Thoracic aorta (tissue), 2 donors: ENCODE measurements around the gene KRAS. TPM values are rescaled to one million over a fixed set of nuclear protein-coding genes. Genes with fewer than 3 reads are reported as not detected.

Experiments
- ATAC-seq: fragments of 150-250 bp; one replicate; pipeline ENCODE4 v1.8.0; 2017; ENCODE audit warnings: low read depth; ENCODE audit not compliant: insufficient number of reproducible peaks, low FRiP score
- DNase-seq: peaks from one replicate; pipeline ENCODE4 v3.0.0-alpha.2; 2020; ENCODE audit warnings: low spot score
- H3K27ac ChIP-seq, 2 donors: fragments of 200-600 bp; sonication (generic); 1 replicate in 1 of 2; 2 replicates in 1 of 2; pipeline ENCODE4 v1.5.1; 2016; ENCODE audit warnings: mild to moderate bottlenecking in 2 of 2, moderate library complexity in 2 of 2
- H3K27me3 ChIP-seq: fragments of 200-600 bp; sonication (generic); replicated peaks from 2 replicates; pipeline ENCODE4 v1.6.0; 2016; ENCODE audit warnings: mild to moderate bottlenecking; ENCODE audit not compliant: insufficient read depth
- H3K36me3 ChIP-seq: fragments of 200-600 bp; sonication (generic); one replicate; pipeline ENCODE4 v1.5.1; 2016
- H3K4me1 ChIP-seq, 2 donors: fragments of 200-600 bp; sonication (generic); 1 replicate in 1 of 2; 2 replicates in 1 of 2; pipeline versions ENCODE4 v1.5.1 to v1.6.0; 2016; ENCODE audit warnings: low read depth in 2 of 2, mild to moderate bottlenecking in 1 of 2; ENCODE audit not compliant: control insufficient read depth in 1 of 2
- H3K4me3 ChIP-seq: fragments of 200-600 bp; sonication (generic); 2 replicates; pipeline ENCODE4 v1.5.1; 2016; ENCODE audit warnings: mild to moderate bottlenecking
- H3K9me3 ChIP-seq: fragments of 200-600 bp; sonication (generic); 2 replicates; pipeline ENCODE4 v1.5.1; 2016
- CTCF ChIP-seq: fragments of 200-600 bp; sonication (generic); IDR thresholded peaks from one replicate; pipeline ENCODE4 v1.5.1; 2019; ENCODE audit warnings: antibody characterized with exemption
- total RNA-seq, 2 donors: library from RNA; depleted of rRNA; stranded (reverse); fragments of >200 nt; gene quantifications; one replicate each; pipeline versions ENCODE4 v1.1.0 to v1.2.3, GENCODE V29; 2016

KRAS gene
- total RNA-seq, 2 donors from 2014 or later: 16.2 to 19.0 TPM

GRCh38 chr12:25190793-25191192, 59.9 kb downstream of the KRAS start:
- ATAC-seq (no peak), DNase-seq (no peak)
- Histone ChIP-seq H3K4me1 (peaks cover 2 to 5% of the 10 kb centered on the region in 2 donors), H3K4me3 (no peak overlapping the region), H3K36me3 (no peaks in the 10 kb centered on the region), H3K9me3 (no peaks in the 10 kb centered on the region), H3K27ac (no peak overlapping the region), H3K27me3 (no peaks in the 10 kb centered on the region)
- TF ChIP-seq CTCF: no peak

GRCh38 chr12:25189656-25190055, 61.1 kb downstream of the KRAS start:
- H3K9me3 ChIP-seq: no peaks in the 10 kb centered on the region
- H3K27ac ChIP-seq: no peak overlapping the region
- DNase-seq (no peak), ATAC-seq (no peak)
- no peaks in the 10 kb centered on the region for H3K36me3 ChIP-seq
- no peak for TF ChIP-seq CTCF
- H3K4me3 ChIP-seq: no peak overlapping the region
- peaks cover 0 to 5% of the 10 kb centered on the region in 2 donors for H3K4me1 ChIP-seq
- no peaks in the 10 kb centered on the region for H3K27me3 ChIP-seq

GRCh38 chr12:25187781-25188180, 62.9 kb downstream of the KRAS start:
- no peak for DNase-seq
- Histone ChIP-seq H3K4me1 (no peaks in the 10 kb centered on the region), H3K36me3 (no peaks in the 10 kb centered on the region), H3K27me3 (no peaks in the 10 kb centered on the region), H3K27ac (no peak overlapping the region), H3K9me3 (no peaks in the 10 kb centered on the region), H3K4me3 (no peak overlapping the region)
- ATAC-seq: no peak
- no peak for TF ChIP-seq CTCF

GRCh38 chr12:25186788-25187402, 63.8 kb downstream of the KRAS start:
- Histone ChIP-seq H3K9me3 (no peaks in the 10 kb centered on the region), H3K36me3 (no peaks in the 10 kb centered on the region), H3K27me3 (no peaks in the 10 kb centered on the region), H3K4me3 (no peak overlapping the region), H3K27ac (no peak overlapping the region), H3K4me1 (no peaks in the 10 kb centered on the region)
- DNase-seq (no peak), ATAC-seq (no peak)
- no peak for TF ChIP-seq CTCF

GRCh38 chr12:25186038-25186787, 64.5 kb downstream of the KRAS start:
- H3K4me1 ChIP-seq: no peaks in the 10 kb centered on the region
- no peak for ATAC-seq
- no peaks in the 10 kb centered on the region for H3K36me3 ChIP-seq
- no peaks in the 10 kb centered on the region for H3K9me3 ChIP-seq
- TF ChIP-seq CTCF: no peak
- no peak overlapping the region for H3K27ac ChIP-seq
- no peak for DNase-seq
- no peaks in the 10 kb centered on the region for H3K27me3 ChIP-seq
- no peak overlapping the region for H3K4me3 ChIP-seq
